ENCODE results near the gene INAFM2. TPM values are rescaled to one million over a fixed set of nuclear protein-coding genes. Genes with fewer than 3 reads are reported as not detected.

The INAFM2 gene
- total RNA-seq, 1 donor from 2014 or later, result 9.5 TPM

DNA sequence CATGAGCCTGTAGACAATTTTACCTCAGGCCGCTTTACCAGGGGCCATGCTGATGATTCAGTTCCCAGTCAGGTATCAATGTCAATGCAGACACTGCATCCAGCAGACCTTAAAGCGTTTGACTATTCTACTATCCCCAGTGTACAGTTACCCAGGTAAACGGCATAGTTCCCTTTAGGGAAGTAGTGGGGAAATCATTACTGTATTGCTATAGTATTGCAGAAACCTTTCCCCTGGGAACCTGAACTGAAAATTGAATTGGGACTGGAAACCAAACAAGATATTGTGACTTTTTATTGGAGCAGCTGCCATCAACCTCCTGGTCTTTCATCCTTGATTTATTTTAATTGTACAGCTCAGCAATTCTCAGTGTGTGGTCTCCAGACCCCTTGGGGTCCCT is 6.6 kb upstream of the INAFM2 start:
- no peak overlapping the region for H3K4me3 Mint-ChIP-seq

DNA sequence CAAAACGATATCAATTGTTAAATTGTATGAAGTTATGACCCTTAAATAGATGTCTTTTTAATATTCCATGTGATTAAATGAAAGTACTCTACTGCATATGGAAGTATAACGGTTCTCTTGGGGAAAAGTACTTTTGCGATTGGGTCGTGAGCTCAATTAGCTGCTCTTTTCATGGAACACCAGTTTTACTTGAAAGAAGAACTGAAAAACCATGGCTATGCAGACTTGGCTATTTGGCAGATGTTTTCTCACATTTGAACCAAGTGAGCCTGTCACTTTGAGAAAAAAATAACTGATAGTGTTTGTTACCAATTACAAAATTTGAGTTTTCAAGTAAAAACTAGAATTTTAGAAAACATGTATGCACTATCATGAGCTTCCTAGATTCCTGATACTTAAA is 5.9 kb upstream of the INAFM2 start:
- POLR2A ChIA-PET, result interaction anchor here (2.5 kb wide), 1 partner anchor 10 kb away, joined by 16 read pairs; the partner anchor contains the start of gene PLCB2
- no peak overlapping the region for H3K4me3 Mint-ChIP-seq

More for the DNA sequence above, 6.6 kb upstream of the INAFM2 start:
- Mint-ChIP-seq H3K36me3 (ENCODE audit: low read depth) (no peaks in the 10 kb centered on the region), H3K27me3 (peaks cover 6% of the 10 kb centered on the region), H3K9me3 (no peaks in the 10 kb centered on the region), H3K4me1 (peaks cover 27% of the 10 kb centered on the region), H3K27ac (no peak overlapping the region)
- DNase-seq (no peak), ATAC-seq (ENCODE audit: low read depth) (no peak)
- intact Hi-C loops (cut with micrococcal nuclease), result no loop called here
- ChIA-PET CTCF (interaction anchor here (0.9 to 20.0 kb wide), 4 partner anchors 9 to 38 kb away, joined by 3 to 310 read pairs (median 32); partner anchors contain the start of genes CCDC9B and PLCB2), POLR2A (interaction anchor here (2.5 kb wide), 1 partner anchor 9 kb away, joined by 16 read pairs; the partner anchor contains the start of gene PLCB2)
- TF ChIP-seq, protein P1, sequence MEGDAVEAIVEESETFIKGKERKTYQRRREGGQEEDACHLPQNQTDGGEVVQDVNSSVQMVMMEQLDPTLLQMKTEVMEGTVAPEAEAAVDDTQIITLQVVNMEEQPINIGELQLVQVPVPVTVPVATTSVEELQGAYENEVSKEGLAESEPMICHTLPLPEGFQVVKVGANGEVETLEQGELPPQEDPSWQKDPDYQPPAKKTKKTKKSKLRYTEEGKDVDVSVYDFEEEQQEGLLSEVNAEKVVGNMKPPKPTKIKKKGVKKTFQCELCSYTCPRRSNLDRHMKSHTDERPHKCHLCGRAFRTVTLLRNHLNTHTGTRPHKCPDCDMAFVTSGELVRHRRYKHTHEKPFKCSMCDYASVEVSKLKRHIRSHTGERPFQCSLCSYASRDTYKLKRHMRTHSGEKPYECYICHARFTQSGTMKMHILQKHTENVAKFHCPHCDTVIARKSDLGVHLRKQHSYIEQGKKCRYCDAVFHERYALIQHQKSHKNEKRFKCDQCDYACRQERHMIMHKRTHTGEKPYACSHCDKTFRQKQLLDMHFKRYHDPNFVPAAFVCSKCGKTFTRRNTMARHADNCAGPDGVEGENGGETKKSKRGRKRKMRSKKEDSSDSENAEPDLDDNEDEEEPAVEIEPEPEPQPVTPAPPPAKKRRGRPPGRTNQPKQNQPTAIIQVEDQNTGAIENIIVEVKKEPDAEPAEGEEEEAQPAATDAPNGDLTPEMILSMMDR (IDR thresholded peaks at IDR 0.05), result no peak

DNA sequence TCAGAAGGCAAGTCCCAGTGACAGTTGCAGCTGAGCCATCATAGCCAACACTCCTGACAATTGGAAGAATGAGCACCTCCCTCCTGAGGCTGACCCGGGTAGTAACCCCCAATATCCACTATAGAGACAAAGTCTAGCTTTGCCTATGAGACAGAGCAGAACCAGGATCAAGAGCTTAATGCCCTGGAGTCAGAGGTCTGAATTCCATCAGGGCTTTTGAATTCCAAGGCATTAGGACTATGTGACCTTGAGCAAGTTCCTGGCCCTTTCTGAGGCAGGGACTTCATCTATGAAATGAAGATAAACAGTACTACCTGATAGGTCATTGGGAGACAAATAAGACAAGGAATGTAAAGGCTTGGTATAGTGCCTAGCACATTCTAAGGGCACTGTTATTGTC is 3.1 kb upstream of the INAFM2 start:
- H3K27ac Mint-ChIP-seq, result no peak overlapping the region
- TF ChIP-seq, protein P1 (IDR thresholded peaks at IDR 0.05), result no peak
- peaks cover 2% of the 10 kb centered on the region for H3K27me3 Mint-ChIP-seq
- no peak overlapping the region for H3K4me3 Mint-ChIP-seq
- H3K4me1 Mint-ChIP-seq, result peaks cover 39% of the 10 kb centered on the region
- H3K36me3 Mint-ChIP-seq (ENCODE audit: low read depth), result no peaks in the 10 kb centered on the region
- POLR2A ChIA-PET, result interaction anchor here (1.4 to 1.5 kb wide), 2 partner anchors 11 to 12 kb away, joined by 3 read pairs; no protein-coding TSS in a partner anchor
- no peaks in the 10 kb centered on the region for H3K9me3 Mint-ChIP-seq
- DNase-seq (no peak), ATAC-seq (ENCODE audit: low read depth) (no peak)
- intact Hi-C loops (cut with micrococcal nuclease), result loop anchor here (5.0 kb wide), 2 partner anchors 213 to 283 kb away; partner anchors contain the start of genes BMF and SRP14
- CTCF ChIA-PET, result interaction anchor here (0.6 to 20.0 kb wide), 5 partner anchors 12 to 101 kb away, joined by 3 to 310 read pairs (median 5); partner anchors contain the start of genes CCDC9B and PLCB2

More for the DNA sequence above, 5.9 kb upstream of the INAFM2 start:
- Mint-ChIP-seq H3K27me3 (peaks cover 6% of the 10 kb centered on the region), H3K9me3 (no peaks in the 10 kb centered on the region), H3K36me3 (ENCODE audit: low read depth) (no peaks in the 10 kb centered on the region), H3K4me1 (peaks cover 29% of the 10 kb centered on the region), H3K27ac (peak overlapping the region; percentile 46)
- TF ChIP-seq, protein P1 (IDR thresholded peaks at IDR 0.05), result no peak
- CTCF ChIA-PET, result interaction anchor here (0.9 to 20.0 kb wide), 4 partner anchors 9 to 39 kb away, joined by 3 to 310 read pairs (median 32); partner anchors contain the start of genes CCDC9B and PLCB2
- ATAC-seq (ENCODE audit: low read depth) (no peak), DNase-seq (no peak)
- intact Hi-C loops (cut with micrococcal nuclease), result no loop called here

DNA sequence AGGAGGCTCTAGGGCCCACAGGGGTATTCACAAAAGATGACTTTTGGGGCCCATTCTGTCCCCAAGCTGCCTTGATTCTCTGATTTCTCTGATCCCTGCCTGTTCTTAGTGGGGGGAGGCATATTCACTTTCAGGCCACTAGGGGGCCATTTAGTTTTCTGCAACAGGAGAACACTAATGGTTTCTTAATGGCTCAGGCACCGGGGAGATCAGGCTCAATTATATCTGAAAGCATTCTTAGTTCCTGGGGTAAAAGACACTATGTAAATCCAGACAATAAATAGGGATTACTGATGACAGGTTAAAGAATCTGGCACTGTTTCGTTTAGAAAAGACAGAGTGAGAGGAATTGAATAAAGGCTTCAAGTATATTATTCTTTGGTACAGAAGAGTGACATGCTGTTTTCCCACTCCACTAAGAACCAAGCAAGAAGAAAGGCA is 2.5 kb upstream of the INAFM2 start:
- ChIA-PET POLR2A (interaction anchor here (1.4 to 1.5 kb wide), 2 partner anchors 11 to 12 kb away, joined by 3 read pairs; no protein-coding TSS in a partner anchor), CTCF (interaction anchor here (0.6 to 20.0 kb wide), 6 partner anchors 8 to 56 kb away, joined by 3 to 310 read pairs (median 10); partner anchors contain the start of genes CCDC9B and PLCB2)
- H3K4me1 Mint-ChIP-seq, result peaks cover 44% of the 10 kb centered on the region
- H3K36me3 Mint-ChIP-seq (ENCODE audit: low read depth), result no peaks in the 10 kb centered on the region
- peak; percentile 22 for ATAC-seq (ENCODE audit: low read depth)
- TF ChIP-seq, protein P1 (IDR thresholded peaks at IDR 0.05), result peak; percentile 34
- no peak for DNase-seq
- H3K27ac Mint-ChIP-seq, result no peak overlapping the region
- H3K4me3 Mint-ChIP-seq, result peak overlapping the region; percentile 5
- no peaks in the 10 kb centered on the region for H3K9me3 Mint-ChIP-seq
- H3K27me3 Mint-ChIP-seq, result peaks cover 2% of the 10 kb centered on the region
- intact Hi-C loops (cut with micrococcal nuclease), result loop anchor here (1.0 to 5.0 kb wide), 5 partner anchors 13 to 284 kb away; partner anchors contain the start of genes BMF and SRP14

All from activated B cell treated with CpG ODN at 0.5 μM for 24 hours (primary cell).